Nephron progenitor cell (in vitro differentiated cells): ENCODE results near the gene ST7.
A peak's percentile ranks its signal among the peaks of the same experiment; 100 is the strongest.

Experiments
- DNase-seq: peaks from one replicate; pipeline ENCODE4 v3.0.0; 2021
- H3K27ac Mint-ChIP-seq: 2 replicates; pipeline ENCODE4 v1.8.0; 2021; ENCODE audit warnings: mild to moderate bottlenecking, moderate library complexity, mixed read lengths
- H3K27me3 Mint-ChIP-seq: 2 replicates; pipeline ENCODE4 v1.8.0; 2021; ENCODE audit warnings: mild to moderate bottlenecking, low read depth, mixed read lengths; ENCODE audit not compliant: poor library complexity
- H3K36me3 Mint-ChIP-seq: 2 replicates; pipeline ENCODE4 v1.8.0; 2021; ENCODE audit warnings: low read depth, mixed read lengths
- H3K4me1 Mint-ChIP-seq: 2 replicates; pipeline ENCODE4 v1.8.0; 2021; ENCODE audit warnings: mixed read lengths
- H3K4me3 Mint-ChIP-seq: 2 replicates; pipeline ENCODE4 v1.8.0; 2021; ENCODE audit warnings: mild to moderate bottlenecking, moderate library complexity, mixed read lengths
- H3K9me3 Mint-ChIP-seq: 2 replicates; pipeline ENCODE4 v1.8.0; 2021; ENCODE audit warnings: mild to moderate bottlenecking, moderate library complexity, mixed read lengths
- CTCF ChIP-seq: fragments of 200-600 bp; sonication (generic); IDR thresholded peaks from 2 replicates; pipeline ENCODE4 v1.5.0; 2021; ENCODE audit warnings: antibody characterized with exemption

ST7 gene

GRCh38 chr7:117048882-117049281, 95.6 kb downstream of the ST7 start:
- no peak overlapping the region for H3K27ac Mint-ChIP-seq
- peaks cover 18% of the 10 kb centered on the region for H3K4me1 Mint-ChIP-seq
- H3K4me3 Mint-ChIP-seq, result no peak overlapping the region
- H3K27me3 Mint-ChIP-seq, result peaks cover 3% of the 10 kb centered on the region
- DNase-seq, result no peak
- H3K36me3 Mint-ChIP-seq, result no peaks in the 10 kb centered on the region
- H3K9me3 Mint-ChIP-seq, result peaks cover 6% of the 10 kb centered on the region
- no peak for TF ChIP-seq CTCF

- no peak for DNase-seq
- Mint-ChIP-seq H3K27ac (peak overlapping the region; percentile 21), H3K9me3 (peaks cover 6% of the 10 kb centered on the region), H3K4me1 (peaks cover 23% of the 10 kb centered on the region), H3K4me3 (no peak overlapping the region), H3K36me3 (no peaks in the 10 kb centered on the region), H3K27me3 (no peaks in the 10 kb centered on the region)
- no peak for TF ChIP-seq CTCF
Observed at GRCh38 chr7:117051808-117052207, 98.5 kb downstream of the ST7 start.

- Mint-ChIP-seq H3K4me1 (peaks cover 14% of the 10 kb centered on the region), H3K9me3 (peaks cover 6% of the 10 kb centered on the region)
- no peak for TF ChIP-seq CTCF
Observed at GRCh38 chr7:117053432-117053831, 100.1 kb downstream of the ST7 start.

GRCh38 chr7:117061751-117062150, 108.5 kb downstream of the ST7 start:
- no peaks in the 10 kb centered on the region for H3K4me1 Mint-ChIP-seq
- H3K9me3 Mint-ChIP-seq, result no peaks in the 10 kb centered on the region
- no peaks in the 10 kb centered on the region for H3K36me3 Mint-ChIP-seq
- H3K4me3 Mint-ChIP-seq, result no peak overlapping the region
- DNase-seq, result no peak
- TF ChIP-seq CTCF, result no peak
- H3K27me3 Mint-ChIP-seq, result no peaks in the 10 kb centered on the region
- H3K27ac Mint-ChIP-seq, result no peak overlapping the region

More at GRCh38 chr7:117053432-117053831, 100.1 kb downstream of the ST7 start:
- no peak overlapping the region for H3K4me3 Mint-ChIP-seq
- no peak overlapping the region for H3K27ac Mint-ChIP-seq
- no peaks in the 10 kb centered on the region for H3K27me3 Mint-ChIP-seq
- H3K36me3 Mint-ChIP-seq, result no peaks in the 10 kb centered on the region
- no peak for DNase-seq

- Mint-ChIP-seq H3K4me3 (no peak overlapping the region), H3K27ac (no peak overlapping the region), H3K27me3 (no peaks in the 10 kb centered on the region), H3K9me3 (no peaks in the 10 kb centered on the region), H3K4me1 (no peaks in the 10 kb centered on the region), H3K36me3 (no peaks in the 10 kb centered on the region)
- DNase-seq, result no peak
- TF ChIP-seq CTCF, result no peak
Observed at GRCh38 chr7:117062300-117062699, 109.0 kb downstream of the ST7 start.

GRCh38 chr7:117064688-117065087, 111.4 kb downstream of the ST7 start:
- H3K27me3 Mint-ChIP-seq, result no peaks in the 10 kb centered on the region
- no peaks in the 10 kb centered on the region for H3K9me3 Mint-ChIP-seq
- DNase-seq, result no peak
- no peak overlapping the region for H3K27ac Mint-ChIP-seq
- TF ChIP-seq CTCF, result no peak
- H3K4me1 Mint-ChIP-seq, result no peaks in the 10 kb centered on the region
- H3K36me3 Mint-ChIP-seq, result no peaks in the 10 kb centered on the region
- H3K4me3 Mint-ChIP-seq, result no peak overlapping the region
